Measurements from ENCODE around the gene PRAF2.
A peak's percentile ranks its signal among the peaks of the same experiment; 100 is the strongest.

The PRAF2 gene, protein sequence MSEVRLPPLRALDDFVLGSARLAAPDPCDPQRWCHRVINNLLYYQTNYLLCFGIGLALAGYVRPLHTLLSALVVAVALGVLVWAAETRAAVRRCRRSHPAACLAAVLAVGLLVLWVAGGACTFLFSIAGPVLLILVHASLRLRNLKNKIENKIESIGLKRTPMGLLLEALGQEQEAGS

GRCh38 chrX:49073601-49074575, at the start of gene PRAF2:
Gene PRAF2, minus strand, starts transcription at chrX:49074002. Its CDS starts 15 bp downstream, at chrX:49073987.
- DNase-seq = peak; percentile 25

DNA sequence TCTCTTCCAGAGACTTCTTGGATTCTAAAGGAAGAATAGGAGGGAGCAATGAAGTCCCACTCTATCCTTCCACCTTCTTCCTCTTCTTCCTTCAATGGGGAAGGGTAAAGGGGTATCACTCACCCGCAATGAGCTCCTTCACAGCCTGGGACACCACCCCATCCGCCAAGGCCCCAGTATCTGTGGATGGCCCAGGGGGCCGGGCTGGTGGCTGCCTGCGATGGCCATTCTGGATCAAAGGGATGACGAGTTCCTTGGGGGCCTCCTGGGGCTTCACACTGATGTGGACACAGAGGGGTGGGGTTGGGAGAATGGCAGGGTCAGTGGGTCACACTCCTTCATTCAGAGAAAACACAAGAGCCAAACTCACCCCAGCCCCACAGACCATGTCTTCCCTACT, 48.7 kb upstream of the PRAF2 start:
- no peak for DNase-seq

GRCh38 chrX:49120091-49120490, 46.3 kb upstream of the PRAF2 start:
- DNase-seq = no peak

DNA sequence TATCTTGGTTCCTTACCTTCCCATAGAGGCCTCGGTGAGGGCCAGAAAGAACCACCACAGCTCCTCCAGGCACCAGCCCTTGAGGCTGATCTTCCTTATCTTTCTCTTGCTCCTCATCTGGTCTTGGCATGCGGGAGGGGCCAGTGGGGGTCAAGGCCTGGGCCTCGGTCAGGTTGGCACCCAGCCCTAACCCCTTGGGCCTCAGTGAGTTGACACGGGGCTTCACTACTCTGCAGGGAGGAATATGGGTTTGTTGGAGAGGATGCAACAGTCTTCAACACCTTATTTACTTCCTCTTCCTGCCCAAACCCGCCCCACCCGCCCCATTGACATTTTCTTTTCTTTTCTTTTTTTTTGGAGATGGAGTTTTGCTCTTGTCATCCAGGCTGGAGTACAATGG, 43.8 kb upstream of the PRAF2 start:
- no peak for DNase-seq

DNA sequence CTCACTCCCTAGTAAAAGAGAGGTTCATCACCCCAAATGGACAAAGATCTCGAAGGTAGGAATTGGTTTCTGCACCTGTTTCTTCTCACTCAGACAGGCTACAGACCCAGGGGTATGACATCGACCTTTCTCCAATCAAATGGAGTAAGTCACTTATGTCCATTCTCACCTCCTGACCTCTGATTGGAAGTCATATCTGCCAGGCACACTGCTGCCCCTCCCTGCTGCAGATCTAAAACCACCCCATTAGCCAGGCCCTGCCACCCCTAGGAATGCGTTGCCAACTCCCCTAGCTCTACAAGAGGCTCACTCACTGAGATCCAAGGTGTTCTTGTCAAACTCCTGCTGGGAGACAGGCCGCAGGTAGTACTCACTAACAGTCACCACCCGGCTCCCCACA, 42.9 kb upstream of the PRAF2 start:
- DNase-seq = no peak

DNA sequence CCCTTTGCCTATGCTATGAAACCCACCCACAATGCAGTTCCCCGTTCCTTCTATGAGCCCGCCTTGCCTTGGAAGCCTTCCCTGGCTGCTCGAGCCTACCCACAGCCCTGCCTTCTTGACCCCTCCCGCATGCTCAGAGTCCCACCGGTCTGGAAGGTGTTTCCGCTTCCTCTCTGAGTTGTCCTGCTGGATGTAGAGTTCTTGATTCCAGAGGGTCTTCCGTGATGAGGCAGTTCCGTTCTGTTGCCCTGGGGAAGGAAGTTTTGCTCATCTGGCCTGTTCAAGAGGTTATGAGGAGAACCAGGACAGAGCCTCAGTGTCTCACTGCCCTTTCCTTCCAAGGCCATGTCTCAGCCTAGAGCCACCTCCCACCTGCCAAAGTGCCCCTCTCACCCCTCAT, 42.3 kb upstream of the PRAF2 start:
- DNase-seq = no peak

- no peak for DNase-seq
These were observed 38.0 kb upstream of the PRAF2 start for GRCh38 chrX:49111791-49112190.

DNA sequence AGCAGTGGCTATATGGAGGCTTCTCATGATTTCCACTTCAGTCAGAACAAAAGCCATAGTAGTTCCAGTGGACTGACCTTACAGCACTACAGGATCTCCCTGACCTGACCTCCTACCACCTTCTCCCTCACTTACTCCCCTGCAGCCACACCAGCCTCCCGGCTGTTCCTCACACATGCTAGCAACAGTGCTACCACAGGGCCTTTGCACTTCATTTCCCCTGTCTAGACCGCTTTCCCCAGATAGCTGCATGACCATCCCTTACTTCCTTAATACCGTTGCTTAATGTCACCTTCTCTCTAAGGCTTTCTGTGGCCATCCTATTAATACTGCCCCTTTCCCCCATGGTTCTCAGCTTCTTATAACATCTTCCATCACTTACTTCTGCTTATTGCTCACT, 36.6 kb upstream of the PRAF2 start:
- no peak for DNase-seq

- DNase-seq = no peak
These were observed 34.8 kb upstream of the PRAF2 start for GRCh38 chrX:49108641-49109040.

GRCh38 chrX:49106930-49107329, 33.1 kb upstream of the PRAF2 start:
- no peak for DNase-seq

- no peak for DNase-seq
These were observed 32.5 kb upstream of the PRAF2 start for GRCh38 chrX:49106296-49106695.

DNA sequence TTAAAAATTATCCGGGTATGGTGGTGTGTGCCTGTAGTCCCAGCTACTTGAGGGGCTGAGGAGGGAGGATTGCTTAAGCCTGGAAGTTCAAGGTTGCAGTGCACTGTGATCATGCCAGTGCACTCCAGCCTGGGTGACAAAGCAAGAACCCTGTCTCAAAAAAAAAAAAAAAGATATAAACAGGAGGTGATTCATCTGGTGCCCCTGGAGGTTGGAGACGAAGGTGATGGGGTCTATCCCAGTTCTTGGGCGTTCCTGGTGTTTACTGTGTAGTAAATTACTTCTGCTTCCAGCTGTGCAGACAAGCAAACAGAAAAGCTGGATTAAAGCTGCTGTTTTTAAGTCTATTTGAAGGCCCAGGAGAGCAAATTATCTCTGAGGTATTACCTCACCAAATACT, 29.8 kb upstream of the PRAF2 start:
- no peak for DNase-seq

- peak; percentile 3 for DNase-seq
These were observed 28.4 kb upstream of the PRAF2 start for GRCh38 chrX:49102190-49102589.

DNA sequence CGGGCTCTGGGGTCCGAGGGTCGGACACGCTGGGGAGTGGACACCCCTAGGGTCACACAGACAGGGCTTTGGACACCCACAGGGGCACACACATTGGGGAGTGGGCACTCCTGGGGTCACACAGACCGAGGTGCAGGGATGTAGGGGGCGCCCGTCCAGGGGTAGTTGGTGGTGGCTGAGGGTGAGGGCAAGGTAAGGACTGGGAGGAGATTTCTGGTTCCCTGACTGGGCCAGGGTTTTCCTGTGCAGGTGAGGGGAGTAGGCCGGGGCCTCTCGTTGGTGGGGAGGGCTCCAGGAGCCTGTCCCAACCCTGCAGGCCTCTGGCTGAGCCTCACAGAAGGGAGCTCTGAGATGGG, 27.8 kb upstream of the PRAF2 start:
- DNase-seq = no peak

GRCh38 chrX:49100704-49101628, 27.2 kb upstream of the PRAF2 start:
- peak; percentile 2 for DNase-seq

DNA sequence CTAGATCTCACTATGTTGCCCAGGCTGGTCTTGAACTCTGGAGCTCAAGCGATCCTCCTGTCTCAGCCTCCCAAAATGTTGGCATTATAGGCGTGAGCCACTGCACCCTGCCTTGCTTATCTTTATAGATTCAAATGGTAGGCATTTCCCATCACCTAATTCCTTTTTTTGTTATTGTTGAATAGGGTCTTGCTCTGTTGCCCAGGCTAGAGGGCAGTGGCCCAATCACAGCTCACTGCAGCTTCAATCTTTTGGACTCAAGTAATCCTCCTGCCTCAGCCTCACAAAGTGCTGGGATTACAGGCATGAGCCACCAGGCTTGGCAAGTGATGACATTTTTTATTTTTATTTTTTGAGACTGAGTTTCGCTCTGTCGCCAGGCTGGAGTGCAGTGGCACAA, 22.6 kb upstream of the PRAF2 start:
- no peak for DNase-seq

GRCh38 chrX:49089553-49089952, 15.8 kb upstream of the PRAF2 start:
- DNase-seq = no peak

DNA sequence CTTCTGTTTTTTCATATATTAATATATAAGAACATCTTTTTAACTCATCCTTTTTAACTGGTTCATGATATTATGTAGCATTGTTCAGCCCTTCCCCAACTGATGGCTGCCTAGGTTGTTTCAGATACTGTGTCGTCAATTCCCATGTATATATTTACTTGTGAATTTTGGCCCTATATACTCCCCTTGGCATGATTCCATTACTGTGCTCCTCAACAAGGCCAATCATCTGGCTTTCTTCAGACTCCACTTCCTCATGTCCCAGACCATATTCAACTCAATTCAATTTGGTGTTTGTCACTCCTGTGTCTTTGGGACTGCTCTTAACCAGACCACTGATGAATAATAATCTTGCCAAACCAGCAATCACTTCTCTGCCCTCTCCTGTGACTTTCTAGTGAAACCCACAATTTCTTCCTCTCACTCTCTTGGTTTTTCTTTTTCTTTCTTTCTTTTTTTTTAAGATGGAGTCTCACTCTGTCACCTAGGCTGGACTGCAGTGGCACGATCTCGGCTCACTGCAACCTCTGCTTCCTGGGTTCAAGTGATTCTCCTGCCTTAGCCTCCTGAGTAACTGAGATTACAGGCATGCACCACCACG, 8.6 kb upstream of the PRAF2 start:
- no peak for DNase-seq

DNA sequence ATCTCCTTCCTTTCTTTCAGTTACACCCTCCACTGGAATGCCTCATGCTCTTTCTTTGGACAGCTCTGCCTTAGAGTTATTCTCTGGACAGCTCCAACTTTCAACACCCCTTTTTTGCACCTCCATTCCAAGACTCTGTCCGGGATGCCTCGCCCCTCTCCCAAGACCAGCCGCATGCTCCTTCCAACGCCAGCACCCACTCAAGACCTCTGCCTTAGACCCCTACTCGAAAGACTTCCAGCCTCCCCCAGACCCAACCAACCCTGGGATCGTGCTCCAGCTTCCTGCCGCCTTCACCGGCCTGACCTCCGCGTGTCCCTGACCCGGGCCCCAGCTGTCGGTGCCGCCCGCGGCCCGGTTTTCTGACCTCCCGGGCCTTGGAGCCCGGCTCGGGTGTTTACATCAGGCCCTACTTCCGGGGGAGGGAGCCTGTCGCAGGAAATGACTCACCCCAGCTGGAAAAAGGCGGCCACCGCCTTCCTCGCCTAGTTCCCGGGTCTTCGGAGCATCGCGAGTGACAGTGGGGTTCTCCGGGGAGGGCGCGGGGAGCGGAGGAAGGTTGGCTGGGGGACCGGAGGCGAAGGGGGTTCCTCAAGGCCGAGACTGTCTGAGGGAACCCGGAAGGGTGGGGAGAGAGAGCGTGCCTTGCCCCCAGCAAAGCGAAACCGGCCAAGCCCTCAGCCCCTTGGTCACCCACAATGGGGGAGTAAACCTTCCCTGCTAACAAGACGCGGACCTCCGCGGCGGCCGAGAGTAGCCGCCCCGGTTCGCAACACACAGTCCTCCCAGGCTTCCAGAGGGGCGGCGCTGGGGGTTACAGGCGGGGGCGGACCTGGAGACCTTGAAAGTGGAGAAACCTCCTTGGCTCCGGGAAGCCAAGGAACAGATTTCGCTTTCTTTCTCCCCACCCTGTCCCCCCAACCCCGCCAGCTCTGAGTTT, 6.0 kb upstream of the PRAF2 start, which contains the start of gene WDR45:
WDR45 (minus strand) TSS at position 399 of the 940 bp plus-strand sequence. CDS start 1,792 bp downstream, outside the sequence.
- DNase-seq = peak; percentile 3

GRCh38 chrX:49077941-49078340, 4.1 kb upstream of the PRAF2 start:
- no peak for DNase-seq

GRCh38 chrX:49075347-49075746, 1.5 kb upstream of the PRAF2 start:
- DNase-seq = no peak

DNA sequence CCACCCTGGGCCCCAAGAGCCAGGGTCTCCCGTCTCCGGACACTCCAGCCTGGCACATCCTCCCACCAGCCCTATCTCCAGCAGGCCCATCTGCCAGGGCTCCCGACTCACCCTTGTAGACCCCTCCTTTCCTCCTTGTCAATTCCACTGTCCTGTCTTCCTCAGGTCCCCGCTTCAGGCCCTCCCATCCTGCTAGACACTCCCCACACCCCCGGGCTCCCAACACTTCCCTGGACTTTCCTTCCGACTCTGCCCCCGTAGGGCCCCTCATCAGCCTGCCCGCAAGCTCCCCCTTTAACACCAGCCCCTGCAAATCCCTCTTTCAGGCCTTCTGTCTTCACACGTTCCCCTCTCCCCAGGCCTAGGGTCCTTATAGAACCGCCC, 1.1 kb downstream of the PRAF2 start:
- no peak for DNase-seq
